SJSA1 (cell line): ENCODE measurements around the gene ACD. TPM values are rescaled to one million over a fixed set of nuclear protein-coding genes. Genes with fewer than 3 reads are reported as not detected.

ENCODE experiments used
- DNase-seq, 2 experiments: peaks; one replicate each; pipeline ENCODE4 v3.0.0-alpha.2; 2015 to 2020; ENCODE audit warnings: low spot score in 2 of 2, low read depth in 1 of 2
- H3K27ac ChIP-seq: fragments of 250-450 bp; sonication (Bioruptor Pico); 2 replicates; pipeline ENCODE4 v1.5.1; 2020; ENCODE audit warnings: mild to moderate bottlenecking, moderate library complexity
- H3K27me3 ChIP-seq: fragments of 250-450 bp; sonication (Bioruptor Pico); replicated peaks from 2 replicates; pipeline ENCODE4 v1.5.1; 2020; ENCODE audit warnings: mild to moderate bottlenecking, moderate library complexity
- H3K36me3 ChIP-seq: fragments of 250-450 bp; sonication (Bioruptor Pico); 2 replicates; pipeline ENCODE4 v1.5.1; 2020; ENCODE audit warnings: mild to moderate bottlenecking
- H3K4me1 ChIP-seq: fragments of 250-450 bp; sonication (Bioruptor Pico); replicated peaks from 2 replicates; pipeline ENCODE4 v1.6.1; 2021; ENCODE audit warnings: mild to moderate bottlenecking
- H3K4me3 ChIP-seq: fragments of 250-450 bp; sonication (Bioruptor Pico); 2 replicates; pipeline ENCODE4 v1.5.1; 2020; ENCODE audit warnings: mild to moderate bottlenecking
- H3K9me3 ChIP-seq: fragments of 250-450 bp; sonication (Bioruptor Pico); replicated peaks from 2 replicates; pipeline ENCODE4 v1.5.1; 2020; ENCODE audit warnings: mild to moderate bottlenecking
- total RNA-seq: library from RNA; depleted of rRNA; stranded (reverse); fragments of >200 nt; shearing (Covaris generic); gene quantifications from 2 replicates; pipeline ENCODE4 v1.2.3, GENCODE V29; 2014; rRNA removed

Gene ACD
- total RNA-seq, 1 experiment from 2014 or later: 33.0 TPM

- Histone ChIP-seq H3K27ac (no peak overlapping the region), H3K4me3 (no peak overlapping the region), H3K4me1 (peaks cover 7% of the 10 kb centered on the region), H3K27me3 (peaks cover 25% of the 10 kb centered on the region), H3K9me3 (no peaks in the 10 kb centered on the region), H3K36me3 (peaks cover 27% of the 10 kb centered on the region)
- no peak for DNase-seq
Observed at GRCh38 chr16:67641779-67642708, 18.0 kb downstream of the ACD start.

- no peaks in the 10 kb centered on the region for H3K27me3 ChIP-seq
- H3K9me3 ChIP-seq: no peaks in the 10 kb centered on the region
- peaks cover 65% of the 10 kb centered on the region for H3K36me3 ChIP-seq
- H3K4me3 ChIP-seq: no peak overlapping the region
- no peaks in the 10 kb centered on the region for H3K4me1 ChIP-seq
- no peak for DNase-seq
- H3K27ac ChIP-seq: no peak overlapping the region
Observed at GRCh38 chr16:67637625-67638024, 22.4 kb downstream of the ACD start.

DNA sequence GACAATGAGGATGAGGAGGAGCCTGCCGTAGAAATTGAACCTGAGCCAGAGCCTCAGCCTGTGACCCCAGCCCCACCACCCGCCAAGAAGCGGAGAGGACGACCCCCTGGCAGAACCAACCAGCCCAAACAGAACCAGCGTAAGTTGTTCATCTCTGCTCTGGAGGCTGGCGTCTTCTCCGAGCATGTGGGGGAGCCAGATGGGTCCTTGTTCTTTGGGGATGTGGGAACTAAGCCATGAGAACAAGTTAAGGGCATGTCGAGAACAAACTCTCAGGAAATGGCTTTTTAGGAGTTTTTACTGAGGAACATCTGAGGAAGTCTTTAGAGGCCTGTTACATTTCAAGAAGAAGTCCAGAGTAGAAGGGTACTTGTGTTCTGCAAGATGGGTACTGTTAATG, 23.3 kb downstream of the ACD start:
- Histone ChIP-seq H3K27ac (no peak overlapping the region), H3K36me3 (peaks cover 74% of the 10 kb centered on the region), H3K4me3 (no peak overlapping the region), H3K4me1 (no peaks in the 10 kb centered on the region), H3K9me3 (no peaks in the 10 kb centered on the region), H3K27me3 (no peaks in the 10 kb centered on the region)
- no peak for DNase-seq

DNA sequence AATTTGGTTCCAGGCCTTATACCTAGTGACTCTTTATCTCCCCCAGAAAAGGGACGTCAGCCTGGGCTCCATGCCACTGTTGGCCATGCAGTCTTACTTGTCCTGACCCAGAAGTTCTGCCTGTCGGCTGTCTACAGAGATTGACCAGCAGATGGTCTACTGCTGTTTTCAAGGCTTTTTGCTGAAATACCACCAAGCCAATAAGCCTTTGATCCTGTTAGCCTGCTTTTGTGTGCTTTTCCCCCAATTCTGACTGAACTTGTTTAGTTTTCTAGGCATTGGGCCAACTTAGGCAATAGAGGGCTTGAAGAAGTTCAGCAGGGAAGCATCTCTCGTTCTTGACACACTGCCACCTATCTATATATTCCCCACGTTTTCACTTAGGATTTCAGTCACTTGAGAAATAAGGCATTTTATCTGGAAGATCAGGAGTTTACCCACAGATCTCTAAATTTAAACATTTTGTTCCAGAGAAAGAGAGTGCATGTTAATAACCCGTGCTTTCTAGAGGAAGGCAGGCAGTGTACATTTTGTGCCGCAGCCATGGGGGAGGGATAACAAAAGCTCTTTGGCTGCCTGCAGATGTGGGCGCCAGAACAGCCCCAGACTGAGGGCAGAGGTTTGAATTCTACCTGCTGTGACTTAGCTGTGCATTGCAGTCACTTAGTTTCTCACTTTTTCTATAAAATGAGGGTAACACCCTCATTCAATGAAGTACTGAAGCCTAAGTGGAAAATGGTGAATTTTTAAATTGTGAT, 27.5 kb downstream of the ACD start:
- Histone ChIP-seq H3K36me3 (peaks cover 80% of the 10 kb centered on the region), H3K27ac (no peak overlapping the region), H3K27me3 (no peaks in the 10 kb centered on the region), H3K4me1 (no peaks in the 10 kb centered on the region), H3K9me3 (no peaks in the 10 kb centered on the region), H3K4me3 (no peak overlapping the region)
- no peak for DNase-seq

GRCh38 chr16:67628216-67628615, 31.8 kb downstream of the ACD start:
- Histone ChIP-seq H3K27me3 (no peaks in the 10 kb centered on the region), H3K9me3 (no peaks in the 10 kb centered on the region), H3K4me3 (no peak overlapping the region), H3K4me1 (no peaks in the 10 kb centered on the region), H3K27ac (no peak overlapping the region), H3K36me3 (peaks cover 78% of the 10 kb centered on the region)
- no peak for DNase-seq

- Histone ChIP-seq H3K27me3 (no peaks in the 10 kb centered on the region), H3K4me1 (no peaks in the 10 kb centered on the region), H3K9me3 (no peaks in the 10 kb centered on the region), H3K36me3 (peaks cover 74% of the 10 kb centered on the region), H3K27ac (no peak overlapping the region), H3K4me3 (no peak overlapping the region)
- no peak for DNase-seq
Observed at GRCh38 chr16:67613808-67614207, 46.3 kb downstream of the ACD start.

- DNase-seq: no peak
- Histone ChIP-seq H3K27ac (no peak overlapping the region), H3K4me3 (no peak overlapping the region), H3K36me3 (peaks cover 35% of the 10 kb centered on the region), H3K27me3 (no peaks in the 10 kb centered on the region), H3K9me3 (no peaks in the 10 kb centered on the region), H3K4me1 (no peaks in the 10 kb centered on the region)
Observed at GRCh38 chr16:67608364-67608763, 51.7 kb downstream of the ACD start.

Other genes starting within 250 kb of the ACD start
- 1.0 and 4.4 TPM in 2 replicates for gene ZDHHC1, start 243.8 kb downstream of the ACD start, total RNA-seq
- not detected in 2 replicates for gene HSD11B2, start 229.1 kb downstream of the ACD start, total RNA-seq
- 80.5 and 83.5 TPM in 2 replicates for gene ATP6V0D1, start 179.1 kb downstream of the ACD start, total RNA-seq
- not detected in 2 replicates for gene AGRP, start 176.7 kb downstream of the ACD start, total RNA-seq
- 20.1 and 24.8 TPM in 2 replicates for gene RIPOR1, start 131.4 kb downstream of the ACD start, total RNA-seq
- gene CTCF, start 97.7 kb downstream of the ACD start, total RNA-seq: 26.6 and 39.1 TPM in 2 replicates
- gene CARMIL2, start 15.1 kb downstream of the ACD start, total RNA-seq: 5.2 and 7.6 TPM in 2 replicates
- 0.26 TPM in 1 of 2 replicates, not detected in the other for gene PARD6A, start 700 bp upstream of the ACD start, total RNA-seq
- gene ENKD1, start 6.5 kb upstream of the ACD start, total RNA-seq: 5.1 TPM in 2 replicates
- 0.32 TPM in 1 of 2 replicates, not detected in the other for gene C16orf86, start 6.6 kb upstream of the ACD start, total RNA-seq
- gene GFOD2, start 59.1 kb upstream of the ACD start, total RNA-seq: 13.5 and 19.7 TPM in 2 replicates
- gene RANBP10, start 146.3 kb upstream of the ACD start, total RNA-seq: 3.5 and 3.9 TPM in 2 replicates
- gene TSNAXIP1, start 146.6 kb upstream of the ACD start, total RNA-seq: 0.03 and 1.00 TPM in 2 replicates
- gene THAP11, start 182.1 kb upstream of the ACD start, total RNA-seq: 45.2 and 50.7 TPM in 2 replicates
- 39.3 and 101 TPM in 2 replicates for gene NUTF2, start 186.7 kb upstream of the ACD start, total RNA-seq
- gene CENPT, start 187.4 kb upstream of the ACD start, total RNA-seq: 22.4 and 31.9 TPM in 2 replicates
- 52.2 and 76.1 TPM in 2 replicates for gene EDC4, start 212.8 kb upstream of the ACD start, total RNA-seq
- gene NRN1L, start 224.6 kb upstream of the ACD start, total RNA-seq: not detected in 2 replicates
- 6.4 and 10.6 TPM in 2 replicates for gene PSKH1, start 233.0 kb upstream of the ACD start, total RNA-seq